CD14-positive monocyte (primary cell): ENCODE results near the gene PCTP. TPM values are rescaled to one million over a fixed set of nuclear protein-coding genes. Genes with fewer than 3 reads are reported as not detected.

Experiments
- DNase-seq, 3 donors: peaks; one replicate each; pipeline ENCODE4 v3.0.0-alpha.2; 2011 to 2022
- H2AFZ ChIP-seq: 2 replicates; pipeline ENCODE4 v1.6.0; 2012; ENCODE audit warnings: mild to moderate bottlenecking, low read depth, low read length, inconsistent platforms; ENCODE audit not compliant: insufficient read depth, poor library complexity, severe bottlenecking
- H3K27ac ChIP-seq, 2 donors: 1 replicate in 1 of 2; 2 replicates in 1 of 2; pipeline ENCODE4 v1.5.1; 2012 to 2013; ENCODE audit warnings: low read length in 2 of 2, control low read depth in 1 of 2, inconsistent platforms in 1 of 2, low read depth in 1 of 2, mild to moderate bottlenecking in 1 of 2
- H3K27me3 ChIP-seq, 2 donors: one replicate each; pipeline versions ENCODE4 v1.6.0 to v1.6.1; 2011 to 2013; ENCODE audit warnings: low read length in 2 of 2; ENCODE audit not compliant: control insufficient read depth in 2 of 2, insufficient read depth in 2 of 2
- H3K36me3 ChIP-seq, 2 donors: replicated peaks in 1 of 2; 1 replicate in 1 of 2; 2 replicates in 1 of 2; pipeline versions ENCODE4 v1.5.1 to v1.6.1; 2012 to 2013; ENCODE audit warnings: low read length in 2 of 2, control low read depth in 1 of 2, inconsistent platforms in 1 of 2, mild to moderate bottlenecking in 1 of 2; ENCODE audit not compliant: insufficient read depth in 2 of 2, control insufficient read depth in 1 of 2
- H3K4me1 ChIP-seq, 2 donors: 1 replicate in 1 of 2; 2 replicates in 1 of 2; pipeline versions ENCODE4 v1.5.1 to v1.6.1; 2012 to 2013; ENCODE audit warnings: low read length in 2 of 2, control low read depth in 1 of 2, inconsistent platforms in 1 of 2, mild to moderate bottlenecking in 1 of 2, moderate library complexity in 1 of 2; ENCODE audit not compliant: insufficient read depth in 2 of 2, control insufficient read depth in 1 of 2
- H3K4me2 ChIP-seq: replicated peaks from 2 replicates; pipeline ENCODE3; 2012; ENCODE audit warnings: low read length, moderate library complexity, mild to moderate bottlenecking; ENCODE audit not compliant: poor library complexity, severe bottlenecking; ENCODE audit errors: extremely low read depth
- H3K4me3 ChIP-seq, 3 experiments: fragments of 200-600 bp in 1 of 3; sonication (generic) in 1 of 3; replicated peaks in 1 of 3; 1 replicate in 2 of 3; 2 replicates in 1 of 3; pipeline ENCODE4 v1.5.1; 2011 to 2013; ENCODE audit warnings: low read length in 3 of 3, mild to moderate bottlenecking in 3 of 3, control low read depth in 2 of 3, low read depth in 2 of 3, inconsistent platforms in 1 of 3, moderate library complexity in 1 of 3
- H3K79me2 ChIP-seq: 2 replicates; pipeline ENCODE4 v1.6.0; 2012; ENCODE audit warnings: mild to moderate bottlenecking, control low read depth, inconsistent platforms, low read length, moderate library complexity; ENCODE audit not compliant: insufficient read depth
- H3K9ac ChIP-seq: 2 replicates; pipeline ENCODE4 v1.6.0; 2017; ENCODE audit warnings: low read length, mild to moderate bottlenecking; ENCODE audit not compliant: insufficient read depth, poor library complexity, severe bottlenecking
- H3K9me3 ChIP-seq, 2 donors: replicated peaks in 1 of 2; 1 replicate in 1 of 2; 2 replicates in 1 of 2; pipeline versions ENCODE4 v1.5.1 to v1.6.1; 2012 to 2013; ENCODE audit warnings: low read length in 2 of 2, control low read depth in 1 of 2; ENCODE audit not compliant: control insufficient read depth in 1 of 2, insufficient read depth in 1 of 2
- H4K20me1 ChIP-seq: 2 replicates; pipeline ENCODE4 v1.6.0; 2012; ENCODE audit warnings: mild to moderate bottlenecking, low read length, control low read depth, moderate library complexity; ENCODE audit not compliant: insufficient read depth
- H3K27ac Mint-ChIP-seq, 7 donors: one replicate each; pipeline ENCODE4 v1.8.0; 2020; ENCODE audit warnings: mild to moderate bottlenecking in 7 of 7, mixed read lengths in 7 of 7, moderate library complexity in 6 of 7, inconsistent platforms in 2 of 7
- H3K27me3 Mint-ChIP-seq, 3 donors: one replicate each; pipeline ENCODE4 v1.8.0; 2021 to 2022; ENCODE audit warnings: low read depth in 3 of 3, mild to moderate bottlenecking in 3 of 3, mixed read lengths in 3 of 3, moderate library complexity in 3 of 3, inconsistent platforms in 1 of 3
- H3K36me3 Mint-ChIP-seq, 2 donors: one replicate each; pipeline ENCODE4 v1.8.0; 2020; ENCODE audit warnings: mixed read lengths in 2 of 2, inconsistent platforms in 1 of 2, mild to moderate bottlenecking in 1 of 2
- H3K4me1 Mint-ChIP-seq: one replicate; pipeline ENCODE4 v1.8.0; 2020; ENCODE audit warnings: mild to moderate bottlenecking, mixed read lengths
- H3K4me3 Mint-ChIP-seq, 2 donors: one replicate each; pipeline ENCODE4 v1.8.0; 2020; ENCODE audit warnings: mild to moderate bottlenecking in 2 of 2, mixed read lengths in 2 of 2, moderate library complexity in 1 of 2
- H3K9me3 Mint-ChIP-seq, 7 donors: one replicate each; pipeline ENCODE4 v1.8.0; 2020 to 2022; ENCODE audit warnings: mixed read lengths in 7 of 7, mild to moderate bottlenecking in 6 of 7, moderate library complexity in 6 of 7, inconsistent platforms in 2 of 7
- WGBS: methylation state at CpG from one replicate; pipeline ENCODE4 v1.1.5; 2013; ENCODE audit warnings: missing lambda C conversion rate; ENCODE audit not compliant: insufficient coverage; 5-methylcytosine and 5-hydroxymethylcytosine counted together
- intact Hi-C, 2 donors: fragments of 100-400 bp; cut with micrococcal nuclease; formaldehyde crosslinking; loops; one replicate each; pipeline versions ENCODE4 v1.15.0 to v1.15.1; 2023
- polyA plus RNA-seq, 3 donors: library from polyadenylated mRNA; depleted of rRNA in 1 of 3; unstranded in 2 of 3; stranded (reverse) in 1 of 3; fragments of 300-500 nt in 2 of 3; fragments of >200 nt in 1 of 3; fragmentation: Illumina TruSeq in 2 of 3; gene quantifications; 1 replicate in 2 of 3; 2 replicates in 1 of 3; pipeline ENCODE4 v1.2.3, GENCODE V29; 2012 to 2021
- TF ChIP-seq, protein P1 (sequence below): fragments of 200-600 bp; IDR thresholded peaks from one replicate; pipeline ENCODE4 v1.8.0; 2022; ENCODE audit warnings: antibody characterized with exemption, mild to moderate bottlenecking

The PCTP gene
- polyA plus RNA-seq, 3 donors = 16.5 to 54.2 (median 35.4) TPM

- TF ChIP-seq, protein P1, sequence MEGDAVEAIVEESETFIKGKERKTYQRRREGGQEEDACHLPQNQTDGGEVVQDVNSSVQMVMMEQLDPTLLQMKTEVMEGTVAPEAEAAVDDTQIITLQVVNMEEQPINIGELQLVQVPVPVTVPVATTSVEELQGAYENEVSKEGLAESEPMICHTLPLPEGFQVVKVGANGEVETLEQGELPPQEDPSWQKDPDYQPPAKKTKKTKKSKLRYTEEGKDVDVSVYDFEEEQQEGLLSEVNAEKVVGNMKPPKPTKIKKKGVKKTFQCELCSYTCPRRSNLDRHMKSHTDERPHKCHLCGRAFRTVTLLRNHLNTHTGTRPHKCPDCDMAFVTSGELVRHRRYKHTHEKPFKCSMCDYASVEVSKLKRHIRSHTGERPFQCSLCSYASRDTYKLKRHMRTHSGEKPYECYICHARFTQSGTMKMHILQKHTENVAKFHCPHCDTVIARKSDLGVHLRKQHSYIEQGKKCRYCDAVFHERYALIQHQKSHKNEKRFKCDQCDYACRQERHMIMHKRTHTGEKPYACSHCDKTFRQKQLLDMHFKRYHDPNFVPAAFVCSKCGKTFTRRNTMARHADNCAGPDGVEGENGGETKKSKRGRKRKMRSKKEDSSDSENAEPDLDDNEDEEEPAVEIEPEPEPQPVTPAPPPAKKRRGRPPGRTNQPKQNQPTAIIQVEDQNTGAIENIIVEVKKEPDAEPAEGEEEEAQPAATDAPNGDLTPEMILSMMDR = no peak
- Mint-ChIP-seq H3K27ac (peak overlapping the region in 1 of 7 donors; percentile 45), H3K36me3 (no peaks in the 10 kb centered on the region), H3K9me3 (peaks cover 0 to 4% (median 0%) of the 10 kb centered on the region in 7 donors), H3K4me3 (no peak overlapping the region), H3K27me3 (no peaks in the 10 kb centered on the region), H3K4me1 (peaks cover 3% of the 10 kb centered on the region)
- H3K9me3 ChIP-seq = no peaks in the 10 kb centered on the region
- H3K27ac ChIP-seq = no peak overlapping the region
- no peaks in the 10 kb centered on the region for H4K20me1 ChIP-seq
- H3K4me2 ChIP-seq = no peak overlapping the region
- H3K36me3 ChIP-seq = no peaks in the 10 kb centered on the region
- H3K4me3 ChIP-seq = no peak overlapping the region
- no peak overlapping the region for H2AFZ ChIP-seq
- no peaks in the 10 kb centered on the region for H3K79me2 ChIP-seq
- no peak for DNase-seq
- intact Hi-C loops = no loop called here
- H3K4me1 ChIP-seq = no peaks in the 10 kb centered on the region
- H3K9ac ChIP-seq = no peak overlapping the region
- H3K27me3 ChIP-seq = no peaks in the 10 kb centered on the region
- 17% methylated on average over 1 of the region's 5 CpGs for WGBS
These were observed 67.9 kb downstream of the PCTP start for GRCh38 chr17:55818451-55819375.

GRCh38 chr17:55820675-55821074 lies 69.8 kb downstream of the PCTP start:
- TF ChIP-seq, protein P1 = no peak
- H3K4me2 ChIP-seq = no peak overlapping the region
- peaks cover 0 to 4% (median 0%) of the 10 kb centered on the region in 7 donors for H3K9me3 Mint-ChIP-seq
- no peak overlapping the region for H3K9ac ChIP-seq
- no peaks in the 10 kb centered on the region for H4K20me1 ChIP-seq
- H3K27me3 ChIP-seq = no peaks in the 10 kb centered on the region
- H3K27me3 Mint-ChIP-seq = no peaks in the 10 kb centered on the region
- H3K79me2 ChIP-seq = no peaks in the 10 kb centered on the region
- no peak overlapping the region for H3K4me3 ChIP-seq
- H2AFZ ChIP-seq = no peak overlapping the region
- H3K4me3 Mint-ChIP-seq = no peak overlapping the region
- no peaks in the 10 kb centered on the region for H3K36me3 Mint-ChIP-seq
- DNase-seq = no peak
- no peak overlapping the region for H3K27ac ChIP-seq
- intact Hi-C loops = no loop called here
- no peaks in the 10 kb centered on the region for H3K4me1 ChIP-seq
- H3K4me1 Mint-ChIP-seq = peaks cover 3% of the 10 kb centered on the region
- H3K27ac Mint-ChIP-seq = no peak overlapping the region
- no peaks in the 10 kb centered on the region for H3K36me3 ChIP-seq
- no peaks in the 10 kb centered on the region for H3K9me3 ChIP-seq
